T-helper 17 cell (primary cell): ENCODE results near the gene IPO9. TPM values are rescaled to one million over a fixed set of nuclear protein-coding genes. Genes with fewer than 3 reads are reported as not detected.

Experiments
- ATAC-seq: fragments of 150-1000 bp; cut with Tn5 transposase; 2 replicates; pipeline ENCODE4 v1.10.0; 2021; ENCODE audit warnings: mild to moderate bottlenecking, moderate library complexity
- DNase-seq, 3 donors: peaks; one replicate each; pipeline versions ENCODE4 v3.0.0 to v3.0.0-alpha.2; 2020 to 2021
- H3K9me3 ChIP-seq: one replicate; pipeline ENCODE4 v1.7.0; 2013; ENCODE audit warnings: low read length, mild to moderate bottlenecking; ENCODE audit not compliant: control insufficient read depth, poor library complexity, severe bottlenecking
- H3K27ac Mint-ChIP-seq: one replicate; pipeline ENCODE4 v1.8.0; 2022; ENCODE audit warnings: mild to moderate bottlenecking, moderate library complexity, mixed read lengths
- H3K27me3 Mint-ChIP-seq: one replicate; pipeline ENCODE4 v1.8.0; 2022; ENCODE audit warnings: mixed read lengths
- H3K36me3 Mint-ChIP-seq: one replicate; pipeline ENCODE4 v1.8.0; 2022; ENCODE audit warnings: low read depth, mixed read lengths
- H3K4me1 Mint-ChIP-seq: one replicate; pipeline ENCODE4 v1.8.0; 2022; ENCODE audit warnings: mild to moderate bottlenecking, mixed read lengths
- H3K4me3 Mint-ChIP-seq: one replicate; pipeline ENCODE4 v1.8.0; 2022; ENCODE audit warnings: mild to moderate bottlenecking, moderate library complexity, mixed read lengths
- total RNA-seq, 4 donors: library from RNA in 2 of 4; stranded (reverse) in 2 of 4; gene quantifications; one replicate each; pipeline ENCODE4 v1.2.3 and lab custom pipeline; 2022 to 2026

IPO9 gene
- total RNA-seq (10 to 100 TPM; 24.0 to 29.3 TPM), total RNA-seq (lab: John Stamatoyannopoulos, UW) (71.0 to 116 reads per million in 2 donors)

- DNase-seq (peak; percentile 91 to 95 (median 92)), ATAC-seq (peak; percentile 95)
- no peaks in the 10 kb centered on the region for H3K9me3 ChIP-seq
- peak within 1 kb of the TSS; percentile 97 for H3K27ac Mint-ChIP-seq
- peaks cover 28% of the 10 kb centered on the region for H3K4me1 Mint-ChIP-seq
- peaks cover 2% of the 10 kb centered on the region for H3K36me3 Mint-ChIP-seq
- H3K4me3 Mint-ChIP-seq = peak within 1 kb of the TSS; percentile 97
- H3K27me3 Mint-ChIP-seq = no peaks in the 10 kb centered on the region
Observed at GRCh38 chr1:201828820-201829774, at the start of gene IPO9. IPO9 (plus strand) TSS chr1:201829157; CDS start chr1:201829210, 53 bp downstream.

GRCh38 chr1:201779351-201779880 lies 49.5 kb upstream of the IPO9 start:
- no peak for ATAC-seq
- Mint-ChIP-seq H3K4me3 (no peak overlapping the region), H3K36me3 (peaks cover 2% of the 10 kb centered on the region), H3K27me3 (no peaks in the 10 kb centered on the region), H3K27ac (no peak overlapping the region), H3K4me1 (peaks cover 6% of the 10 kb centered on the region)
- DNase-seq = no peak
- no peaks in the 10 kb centered on the region for H3K9me3 ChIP-seq

- DNase-seq = no peak
- peaks cover 2% of the 10 kb centered on the region for H3K36me3 Mint-ChIP-seq
- H3K4me1 Mint-ChIP-seq = peaks cover 6% of the 10 kb centered on the region
- no peak overlapping the region for H3K27ac Mint-ChIP-seq
- no peaks in the 10 kb centered on the region for H3K9me3 ChIP-seq
- no peak overlapping the region for H3K4me3 Mint-ChIP-seq
- no peak for ATAC-seq
- H3K27me3 Mint-ChIP-seq = no peaks in the 10 kb centered on the region
Observed at GRCh38 chr1:201780952-201781351, 48.0 kb upstream of the IPO9 start.

- no peak overlapping the region for H3K27ac Mint-ChIP-seq
- H3K9me3 ChIP-seq = no peaks in the 10 kb centered on the region
- DNase-seq (no peak), ATAC-seq (no peak)
- H3K4me3 Mint-ChIP-seq = no peak overlapping the region
- H3K27me3 Mint-ChIP-seq = no peaks in the 10 kb centered on the region
- peaks cover 6% of the 10 kb centered on the region for H3K4me1 Mint-ChIP-seq
- H3K36me3 Mint-ChIP-seq = peaks cover 2% of the 10 kb centered on the region
Observed at GRCh38 chr1:201781437-201781836, 47.5 kb upstream of the IPO9 start.

- Mint-ChIP-seq H3K27me3 (no peaks in the 10 kb centered on the region), H3K4me1 (peaks cover 6% of the 10 kb centered on the region)
- no peak for DNase-seq
Observed at GRCh38 chr1:201782353-201782752, 46.6 kb upstream of the IPO9 start.

GRCh38 chr1:201783058-201783457 lies 45.9 kb upstream of the IPO9 start:
- H3K27ac Mint-ChIP-seq = peak overlapping the region; percentile 16
- peaks cover 6% of the 10 kb centered on the region for H3K4me1 Mint-ChIP-seq
- no peaks in the 10 kb centered on the region for H3K9me3 ChIP-seq
- H3K36me3 Mint-ChIP-seq = peaks cover 2% of the 10 kb centered on the region
- no peaks in the 10 kb centered on the region for H3K27me3 Mint-ChIP-seq
- no peak overlapping the region for H3K4me3 Mint-ChIP-seq
- ATAC-seq = no peak
- no peak for DNase-seq

More at GRCh38 chr1:201782353-201782752, 46.6 kb upstream of the IPO9 start:
- no peak overlapping the region for H3K4me3 Mint-ChIP-seq
- H3K36me3 Mint-ChIP-seq = peaks cover 2% of the 10 kb centered on the region
- H3K9me3 ChIP-seq = no peaks in the 10 kb centered on the region
- no peak overlapping the region for H3K27ac Mint-ChIP-seq
- no peak for ATAC-seq

GRCh38 chr1:201783572-201783971 lies 45.4 kb upstream of the IPO9 start:
- Mint-ChIP-seq H3K27me3 (no peaks in the 10 kb centered on the region), H3K27ac (peak overlapping the region; percentile 16), H3K36me3 (peaks cover 2% of the 10 kb centered on the region), H3K4me1 (peaks cover 3% of the 10 kb centered on the region), H3K4me3 (no peak overlapping the region)
- ATAC-seq (no peak), DNase-seq (no peak)
- no peaks in the 10 kb centered on the region for H3K9me3 ChIP-seq

GRCh38 chr1:201785291-201785690 lies 43.7 kb upstream of the IPO9 start:
- no peak for ATAC-seq
- peaks cover 2% of the 10 kb centered on the region for H3K36me3 Mint-ChIP-seq
- H3K4me3 Mint-ChIP-seq = no peak overlapping the region
- no peaks in the 10 kb centered on the region for H3K27me3 Mint-ChIP-seq
- H3K27ac Mint-ChIP-seq = no peak overlapping the region
- DNase-seq = no peak
- no peaks in the 10 kb centered on the region for H3K4me1 Mint-ChIP-seq
- H3K9me3 ChIP-seq = no peaks in the 10 kb centered on the region

- no peaks in the 10 kb centered on the region for H3K36me3 Mint-ChIP-seq
- DNase-seq = no peak
- no peaks in the 10 kb centered on the region for H3K27me3 Mint-ChIP-seq
- H3K4me3 Mint-ChIP-seq = no peak overlapping the region
- H3K4me1 Mint-ChIP-seq = no peaks in the 10 kb centered on the region
- no peak for ATAC-seq
- no peaks in the 10 kb centered on the region for H3K9me3 ChIP-seq
- no peak overlapping the region for H3K27ac Mint-ChIP-seq
Observed at GRCh38 chr1:201786824-201787223, 42.1 kb upstream of the IPO9 start.

- Mint-ChIP-seq H3K27me3 (no peaks in the 10 kb centered on the region), H3K4me3 (no peak overlapping the region), H3K4me1 (peaks cover 4% of the 10 kb centered on the region), H3K36me3 (no peaks in the 10 kb centered on the region), H3K27ac (peak overlapping the region; percentile 65)
- H3K9me3 ChIP-seq = no peaks in the 10 kb centered on the region
- DNase-seq (no peak), ATAC-seq (no peak)
Observed at GRCh38 chr1:201788296-201788695, 40.7 kb upstream of the IPO9 start.

GRCh38 chr1:201789245-201789644 lies 39.7 kb upstream of the IPO9 start:
- Mint-ChIP-seq H3K4me3 (no peak overlapping the region), H3K36me3 (no peaks in the 10 kb centered on the region), H3K27ac (peak overlapping the region; percentile 65), H3K27me3 (no peaks in the 10 kb centered on the region), H3K4me1 (peaks cover 4% of the 10 kb centered on the region)
- no peak for ATAC-seq
- no peaks in the 10 kb centered on the region for H3K9me3 ChIP-seq
- DNase-seq = no peak

- Mint-ChIP-seq H3K27ac (no peak overlapping the region), H3K27me3 (no peaks in the 10 kb centered on the region), H3K36me3 (peaks cover 2% of the 10 kb centered on the region), H3K4me1 (peaks cover 4% of the 10 kb centered on the region), H3K4me3 (no peak overlapping the region)
- DNase-seq = no peak
- no peaks in the 10 kb centered on the region for H3K9me3 ChIP-seq
- ATAC-seq = no peak
Observed at GRCh38 chr1:201790261-201790660, 38.7 kb upstream of the IPO9 start.

- H3K9me3 ChIP-seq = no peaks in the 10 kb centered on the region
- Mint-ChIP-seq H3K27me3 (no peaks in the 10 kb centered on the region), H3K27ac (peak overlapping the region; percentile 27), H3K36me3 (peaks cover 4% of the 10 kb centered on the region), H3K4me1 (peaks cover 4% of the 10 kb centered on the region), H3K4me3 (no peak overlapping the region)
- no peak for ATAC-seq
- DNase-seq = no peak
Observed at GRCh38 chr1:201791051-201791778, 37.7 kb upstream of the IPO9 start.
